Measurements from ENCODE around the gene ZNF397.
A peak's percentile ranks its signal among the peaks of the same experiment; 100 is the strongest.

Gene ZNF397

DNA sequence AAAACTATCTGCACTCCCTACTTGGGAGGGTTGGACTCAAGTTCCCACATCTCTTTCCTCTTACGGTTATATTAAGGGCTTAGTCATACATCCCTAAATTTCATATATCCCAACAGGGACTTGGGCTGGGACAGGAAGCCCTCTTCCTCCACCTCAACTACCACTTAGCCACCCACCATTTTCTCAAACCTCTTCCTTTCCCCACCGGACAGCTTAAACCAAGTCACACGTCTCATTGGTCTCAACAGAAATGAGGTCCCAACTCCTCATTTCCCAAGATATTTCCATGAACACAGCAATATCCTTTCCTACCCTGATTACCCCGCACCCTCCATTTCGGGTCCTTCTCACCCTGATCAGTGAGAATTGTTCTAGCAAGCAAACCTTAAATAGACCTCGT is 48.5 kb downstream of the ZNF397 start:
- H3K27me3 Mint-ChIP-seq (ENCODE audit: low read depth) = no peaks in the 10 kb centered on the region
- peaks cover 63% of the 10 kb centered on the region for H3K36me3 Mint-ChIP-seq (ENCODE audit: low read depth)
- no peak for TF ChIP-seq CTCF (IDR thresholded peaks at IDR 0.05; ENCODE audit: unreplicated experiment in 3 of 3)
- peak overlapping the region; percentile 97 to 98 (median 98) for H3K27ac Mint-ChIP-seq
- H3K4me3 Mint-ChIP-seq = peak overlapping the region; percentile 97 to 99 (median 98)
- peaks cover 23% of the 10 kb centered on the region for H3K9me3 Mint-ChIP-seq
- H3K4me1 Mint-ChIP-seq = peaks cover 23% of the 10 kb centered on the region

DNA sequence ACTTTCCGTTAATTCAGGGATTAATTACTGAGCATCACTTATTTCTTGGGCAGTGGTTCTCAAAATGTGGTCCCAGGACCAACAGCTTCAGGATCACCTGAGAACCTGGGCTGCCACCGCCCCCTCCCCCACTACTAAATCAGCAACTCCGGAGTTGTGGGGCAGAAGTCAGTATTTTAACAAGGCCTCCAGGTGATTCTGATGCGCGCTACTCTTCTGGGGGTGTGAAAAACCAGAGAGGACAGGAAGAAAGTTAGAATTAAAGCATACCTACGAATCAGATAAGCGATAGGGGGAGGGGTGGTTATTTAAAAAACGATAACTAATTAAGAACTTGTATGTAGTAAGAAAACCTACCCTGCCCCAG is 48.9 kb downstream of the ZNF397 start:
- peak overlapping the region; percentile 97 to 99 (median 98) for H3K4me3 Mint-ChIP-seq
- H3K4me1 Mint-ChIP-seq = peaks cover 23% of the 10 kb centered on the region
- no peaks in the 10 kb centered on the region for H3K27me3 Mint-ChIP-seq (ENCODE audit: low read depth)
- TF ChIP-seq CTCF (IDR thresholded peaks at IDR 0.05; ENCODE audit: unreplicated experiment in 3 of 3) = no peak
- H3K27ac Mint-ChIP-seq = peak overlapping the region; percentile 97 to 98 (median 98)
- peaks cover 23% of the 10 kb centered on the region for H3K9me3 Mint-ChIP-seq
- H3K36me3 Mint-ChIP-seq (ENCODE audit: low read depth) = peaks cover 66% of the 10 kb centered on the region

GRCh38 chr18:35290094-35290735 is 49.4 kb downstream of the ZNF397 start, which contains the start of gene ZSCAN30:
Gene ZSCAN30, minus strand, starts transcription at chr18:35290229. Its CDS starts 25,877 bp downstream, at chr18:35264352.
- Mint-ChIP-seq H3K9me3 (peaks cover 23% of the 10 kb centered on the region), H3K4me3 (peak within 1 kb of the TSS; percentile 97 to 99 (median 98)), H3K27me3 (ENCODE audit: low read depth) (no peaks in the 10 kb centered on the region), H3K27ac (peak within 1 kb of the TSS; percentile 97 to 98 (median 98)), H3K36me3 (ENCODE audit: low read depth) (peaks cover 67% of the 10 kb centered on the region), H3K4me1 (peaks cover 23% of the 10 kb centered on the region)
- no peak for TF ChIP-seq CTCF (IDR thresholded peaks at IDR 0.05; ENCODE audit: unreplicated experiment in 3 of 3)

DNA sequence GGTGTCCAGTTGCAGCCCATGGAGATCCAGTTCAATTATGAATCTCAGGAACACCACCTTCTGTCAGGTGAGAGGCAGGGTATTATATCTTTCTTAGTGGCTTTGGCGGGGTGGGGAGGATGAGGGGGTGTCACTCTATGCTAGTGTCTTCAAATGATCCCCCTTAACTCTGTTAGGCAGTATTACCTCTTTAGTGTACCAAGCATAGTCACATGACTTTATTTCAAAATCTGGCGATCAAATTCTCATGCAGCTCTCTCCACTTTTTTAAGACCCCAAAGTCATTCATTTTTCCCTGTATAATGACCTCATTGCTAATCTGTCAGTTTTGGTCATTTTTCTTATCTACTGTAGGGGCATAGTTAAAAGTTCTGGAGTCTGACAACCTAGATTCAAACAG is 50.3 kb downstream of the ZNF397 start:
- Mint-ChIP-seq H3K4me3 (peak overlapping the region; percentile 97 to 99 (median 98)), H3K4me1 (peaks cover 23% of the 10 kb centered on the region), H3K27ac (peak overlapping the region; percentile 97 to 98 (median 98)), H3K27me3 (ENCODE audit: low read depth) (no peaks in the 10 kb centered on the region), H3K36me3 (ENCODE audit: low read depth) (peaks cover 67% of the 10 kb centered on the region), H3K9me3 (peaks cover 22% of the 10 kb centered on the region)
- TF ChIP-seq CTCF (IDR thresholded peaks at IDR 0.05; ENCODE audit: unreplicated experiment in 3 of 3) = no peak

- Mint-ChIP-seq H3K4me1 (peaks cover 9% of the 10 kb centered on the region), H3K9me3 (peaks cover 38% of the 10 kb centered on the region), H3K27me3 (ENCODE audit: low read depth) (no peaks in the 10 kb centered on the region), H3K27ac (no peak overlapping the region), H3K4me3 (no peak overlapping the region), H3K36me3 (ENCODE audit: low read depth) (peaks cover 90% of the 10 kb centered on the region)
- TF ChIP-seq CTCF (IDR thresholded peaks at IDR 0.05; ENCODE audit: unreplicated experiment in 3 of 3) = no peak
These were observed 55.2 kb downstream of the ZNF397 start for GRCh38 chr18:35296060-35296459.

DNA sequence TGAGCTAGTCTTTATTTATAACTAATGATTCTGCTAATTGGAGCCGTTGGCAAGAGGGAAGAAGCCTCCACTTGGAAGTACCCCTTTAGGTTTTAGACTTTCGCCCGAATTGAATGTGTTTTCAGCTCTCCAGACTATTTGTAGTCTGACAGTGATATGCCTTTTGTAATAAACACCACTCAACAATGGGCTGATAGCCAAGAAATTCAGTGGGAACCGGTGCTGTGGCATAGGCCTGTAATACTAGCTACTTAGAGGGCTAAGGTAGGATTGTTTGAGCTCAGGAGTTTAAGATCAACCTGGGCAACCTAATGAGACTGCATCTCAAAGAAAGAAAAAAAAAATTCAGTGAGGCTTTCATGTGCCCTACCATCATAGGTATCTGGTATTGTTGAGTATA is 62.8 kb downstream of the ZNF397 start:
- peaks cover 79% of the 10 kb centered on the region for H3K9me3 Mint-ChIP-seq
- no peak overlapping the region for H3K4me3 Mint-ChIP-seq
- peaks cover 99% of the 10 kb centered on the region for H3K36me3 Mint-ChIP-seq (ENCODE audit: low read depth)

More for the DNA sequence above, 62.8 kb downstream of the ZNF397 start:
- H3K4me1 Mint-ChIP-seq = no peaks in the 10 kb centered on the region
- no peak for TF ChIP-seq CTCF (IDR thresholded peaks at IDR 0.05; ENCODE audit: unreplicated experiment in 3 of 3)
- no peak overlapping the region for H3K27ac Mint-ChIP-seq
- no peaks in the 10 kb centered on the region for H3K27me3 Mint-ChIP-seq (ENCODE audit: low read depth)

Measured in nephron (organoid).